ENCODE results near the gene SLC25A40.
A peak's percentile ranks its signal among the peaks of the same experiment; 100 is the strongest.
"Not testable (repeated sequence)": the region's sequence is repeated elsewhere in the genome, so short reads cannot be mapped to it uniquely, and the experiment has no call there.

The SLC25A40 gene

GRCh38 chr7:87866533-87866932 lies 9.6 kb downstream of the SLC25A40 start:
- DNase-seq = not testable (repeated sequence)

DNA sequence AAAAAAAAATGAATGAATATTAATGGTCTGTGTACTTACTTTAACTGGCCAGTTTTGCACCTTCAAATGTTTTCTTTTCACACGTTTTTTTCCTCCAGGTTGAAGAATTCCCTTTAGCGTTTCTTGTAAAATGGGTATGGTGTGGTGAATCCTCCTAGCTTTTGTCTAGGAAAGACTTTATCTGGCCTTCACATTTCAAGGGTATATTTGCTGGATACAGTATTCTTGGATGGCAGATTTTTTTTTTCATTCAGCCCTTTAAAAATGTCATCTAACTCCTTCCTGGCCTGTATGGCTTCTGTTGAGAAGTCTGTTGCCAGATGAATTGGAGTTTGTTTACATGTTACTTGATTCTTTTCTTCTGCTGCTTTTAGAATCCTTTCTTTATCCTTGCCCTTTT lies 10.1 kb downstream of the SLC25A40 start:
- no peak for DNase-seq

- DNase-seq = no peak
These were observed 17.6 kb downstream of the SLC25A40 start for GRCh38 chr7:87858417-87859100.

DNA sequence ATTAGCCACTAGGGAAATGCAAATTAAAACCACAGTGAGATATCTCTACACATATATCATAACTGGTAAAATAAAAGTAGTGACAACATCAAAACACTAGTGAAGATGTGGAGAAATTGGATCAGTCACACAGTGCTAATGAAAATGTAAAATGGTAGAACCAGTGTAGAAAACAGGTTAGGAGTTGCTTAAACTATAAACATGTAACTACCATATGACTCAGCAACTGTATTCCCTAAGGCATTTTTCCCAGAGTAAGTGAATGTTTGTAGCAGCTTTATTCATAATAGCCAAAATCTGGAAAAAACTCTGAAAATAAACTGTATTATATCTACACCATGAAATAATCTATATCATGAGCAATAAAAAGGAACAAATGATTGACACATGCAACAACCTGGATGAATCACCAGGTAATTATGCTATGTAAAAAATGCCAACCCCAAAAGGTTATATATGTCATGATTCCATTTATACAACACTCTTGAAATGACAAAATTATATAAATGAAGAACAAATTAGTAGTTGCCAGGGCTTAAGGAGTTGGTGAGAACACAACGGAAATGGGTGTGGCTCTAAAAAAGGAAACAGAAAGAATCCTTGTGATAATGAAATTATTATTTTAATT lies 22.8 kb downstream of the SLC25A40 start:
- no peak for DNase-seq

GRCh38 chr7:87852306-87852705 lies 23.9 kb downstream of the SLC25A40 start:
- no peak for DNase-seq

DNA sequence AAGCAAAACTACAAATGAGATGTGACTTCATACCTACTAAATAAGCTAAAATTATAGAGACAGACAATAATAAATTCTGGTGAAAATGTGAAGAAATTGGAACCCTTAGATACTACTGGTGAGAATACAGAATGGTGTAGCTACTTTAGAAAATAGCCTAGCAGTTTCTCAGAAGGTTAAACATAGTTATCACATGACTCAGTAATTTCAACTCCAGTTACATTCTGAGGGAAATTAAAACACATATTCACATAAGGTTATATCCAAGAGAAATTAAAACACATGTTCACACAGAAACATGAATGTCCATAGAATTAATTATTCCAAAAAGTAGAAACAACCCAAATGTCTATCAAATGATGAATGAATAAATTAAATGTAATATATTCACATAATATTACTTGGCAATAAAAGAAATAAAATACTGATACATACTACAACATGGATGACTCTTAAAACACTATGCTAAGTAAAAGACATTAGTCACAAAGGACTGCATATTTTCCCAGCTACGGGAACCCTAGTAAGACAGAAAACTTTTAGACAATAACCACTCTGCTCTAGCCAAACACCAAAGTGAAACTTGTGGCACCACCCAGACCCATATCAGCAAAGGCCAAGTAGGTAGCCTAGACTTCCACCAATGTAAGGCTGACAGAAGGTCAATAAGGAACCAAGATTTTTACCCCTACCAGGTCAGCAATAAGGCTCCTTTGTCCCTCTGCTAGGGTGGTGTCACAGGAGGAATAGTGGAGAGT lies 25.1 kb downstream of the SLC25A40 start:
- no peak for DNase-seq

- DNase-seq = no peak
These were observed 38.6 kb downstream of the SLC25A40 start for GRCh38 chr7:87837597-87837996.

DNA sequence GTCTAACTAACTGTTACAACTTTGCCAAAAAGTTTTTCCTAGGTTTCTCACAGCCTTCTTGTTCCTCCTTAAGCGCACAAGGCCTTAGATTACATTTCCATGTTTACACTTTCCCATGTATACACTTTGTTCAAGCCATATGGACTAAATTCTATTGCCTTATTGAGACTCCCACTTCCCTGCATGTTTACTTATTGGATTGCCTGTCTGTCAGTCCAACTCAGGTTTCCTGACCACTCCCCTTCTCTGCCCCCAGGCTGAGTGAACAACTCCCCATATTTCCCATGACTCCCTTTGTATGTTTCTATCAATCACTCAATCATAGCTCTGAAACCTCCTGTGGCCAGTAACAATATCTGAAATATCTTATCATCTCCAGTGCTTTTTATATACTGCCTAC lies 43.0 kb downstream of the SLC25A40 start:
- no peak for DNase-seq

- no peak for DNase-seq
These were observed 45.1 kb downstream of the SLC25A40 start for GRCh38 chr7:87831097-87831496.

- not testable (repeated sequence) for DNase-seq
These were observed 47.8 kb downstream of the SLC25A40 start for GRCh38 chr7:87828383-87828782.

DNA sequence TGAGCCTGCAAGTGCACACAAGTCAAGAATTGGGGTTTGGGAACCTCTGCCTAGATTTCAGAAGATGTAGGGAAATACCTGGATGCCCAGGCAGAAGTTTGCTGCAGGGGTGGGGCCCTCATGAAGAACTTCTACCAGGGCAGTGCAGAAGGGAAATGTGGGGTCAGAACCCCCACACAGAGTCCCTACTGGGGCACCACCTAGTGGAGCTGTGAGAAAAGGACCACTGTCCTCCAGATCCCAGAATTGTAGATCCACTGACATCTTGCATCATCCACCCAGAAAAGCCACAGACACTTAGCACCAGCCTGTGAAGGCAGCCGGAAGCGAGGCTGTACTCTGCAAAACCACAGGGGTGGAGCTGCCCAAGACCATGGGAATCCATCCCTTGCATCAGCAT lies 50.8 kb downstream of the SLC25A40 start:
- DNase-seq = not testable (repeated sequence)

DNA sequence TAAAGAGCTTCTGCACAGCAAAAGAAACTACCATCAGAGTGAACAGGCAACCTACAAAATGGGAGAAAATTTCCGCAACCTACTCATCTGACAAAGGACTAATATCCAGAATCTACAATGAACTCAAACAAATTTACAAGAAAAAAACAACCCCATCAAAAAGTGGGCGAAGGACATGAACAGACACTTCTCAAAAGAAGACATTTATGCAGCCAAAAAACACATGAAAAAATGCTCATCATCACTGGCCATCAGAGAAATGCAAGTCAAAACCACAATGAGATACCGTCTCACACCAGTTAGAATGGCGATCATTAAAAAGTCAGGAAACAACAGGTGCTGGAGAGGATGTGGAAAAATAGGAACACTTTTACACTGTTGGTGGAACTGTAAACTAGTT lies 54.1 kb downstream of the SLC25A40 start:
- not testable (repeated sequence) for DNase-seq

DNA sequence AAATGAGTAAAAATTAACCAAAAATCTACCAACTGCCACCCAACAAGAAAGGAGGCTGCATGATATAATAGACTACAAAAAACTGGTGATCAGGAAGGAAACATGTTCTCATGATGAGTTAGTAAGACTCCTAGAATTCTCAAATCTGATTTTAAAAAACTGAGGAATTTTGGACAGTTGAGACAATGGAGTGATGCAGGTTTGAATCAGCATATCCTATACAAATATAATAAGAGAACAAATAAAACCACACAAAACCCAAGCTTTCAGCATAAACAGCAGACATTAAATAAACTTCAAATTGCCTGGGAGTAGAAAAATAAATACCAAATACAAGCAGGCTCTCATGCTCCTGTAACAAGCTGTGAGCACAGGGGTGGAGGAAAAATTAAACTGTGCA lies 57.8 kb downstream of the SLC25A40 start:
- DNase-seq = no peak

DNA sequence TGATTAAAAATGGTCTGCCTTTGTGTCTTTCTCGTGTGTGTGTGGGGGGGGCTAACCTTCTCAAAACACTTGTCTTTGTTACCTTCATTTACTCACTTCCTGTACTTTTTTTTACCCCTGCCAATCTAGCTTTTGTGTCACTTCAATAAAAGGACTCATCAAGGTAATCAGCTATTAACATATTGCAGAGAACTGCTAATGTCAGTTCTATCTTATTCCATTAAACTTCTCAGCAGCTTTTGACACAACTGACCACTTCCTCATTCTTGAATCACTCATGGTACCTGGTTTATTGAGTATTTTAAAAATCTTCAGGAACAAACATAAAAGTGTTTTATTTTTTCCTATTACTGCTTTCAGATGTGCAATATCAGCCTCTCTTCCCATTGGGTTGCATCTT lies 59.8 kb downstream of the SLC25A40 start:
- no peak for DNase-seq

GRCh38 chr7:87810726-87811125 lies 65.4 kb downstream of the SLC25A40 start:
- no peak for DNase-seq

DNA sequence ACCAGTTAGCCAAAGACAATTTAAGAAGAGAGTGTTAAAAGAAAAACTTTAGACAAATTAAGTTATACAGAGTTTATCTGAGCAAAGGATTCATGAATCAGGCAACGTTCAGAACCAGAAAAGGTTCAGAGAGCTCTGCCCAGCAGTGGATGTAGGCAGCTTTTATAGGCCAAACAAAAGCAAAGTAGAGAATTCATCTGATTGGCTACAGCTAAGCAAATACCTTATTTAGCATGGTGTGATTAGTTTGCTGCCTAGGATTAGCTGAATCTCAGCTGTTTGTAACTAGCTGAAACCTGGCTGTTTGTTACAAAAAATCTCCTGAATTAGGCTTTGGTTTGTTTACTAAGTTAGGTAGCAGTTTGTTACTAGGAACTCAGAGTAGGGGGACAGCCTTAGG lies 66.0 kb downstream of the SLC25A40 start:
- no peak for DNase-seq

DNA sequence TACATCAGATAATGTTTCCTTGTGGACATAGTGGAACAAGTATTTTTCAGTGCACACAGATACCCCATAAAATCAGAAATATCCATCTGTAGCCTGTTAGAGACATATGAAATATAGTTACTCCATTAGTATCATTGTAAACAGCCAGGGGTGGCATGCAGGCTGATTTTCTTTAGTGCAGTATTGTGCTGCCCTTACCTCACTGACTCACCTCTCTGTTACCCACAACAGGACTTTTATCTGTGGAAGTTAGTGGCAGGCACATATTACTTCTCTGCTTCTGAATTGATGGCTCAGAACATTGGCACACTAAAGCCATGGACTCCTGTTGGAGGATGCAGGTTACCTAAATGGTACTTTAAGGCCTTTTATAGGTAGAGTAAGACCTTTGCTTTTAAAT lies 70.0 kb downstream of the SLC25A40 start:
- no peak for DNase-seq

DNA sequence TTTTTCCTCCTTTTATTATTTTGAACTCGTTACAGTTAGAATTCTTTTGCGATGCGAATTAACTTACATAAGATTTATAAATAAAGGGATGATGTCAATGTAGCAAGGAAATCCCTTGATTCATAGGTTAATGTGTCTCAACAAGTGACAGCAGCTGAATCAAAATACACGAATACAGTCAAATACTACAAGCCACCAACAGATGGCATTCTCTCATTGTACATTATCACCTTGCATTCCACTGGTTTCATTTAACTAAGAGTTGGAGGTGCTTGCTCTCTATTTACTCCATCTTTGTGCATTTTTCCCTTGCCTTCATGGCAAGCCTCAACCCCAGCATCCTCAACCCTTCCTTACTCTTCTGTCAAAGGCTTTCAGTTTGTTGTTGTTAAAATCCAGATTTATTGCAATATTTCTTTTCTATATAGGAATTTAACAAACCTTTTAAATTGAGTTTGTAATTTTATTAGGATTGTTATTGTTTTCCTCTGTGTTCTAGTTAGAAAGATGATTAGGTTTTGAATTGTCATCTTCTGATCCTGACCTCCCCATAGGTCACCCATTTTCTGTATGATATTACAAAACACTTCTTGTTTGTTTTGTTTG lies 78.3 kb downstream of the SLC25A40 start:
- peak; percentile 68 for DNase-seq

- DNase-seq = no peak
These were observed 78.8 kb downstream of the SLC25A40 start for GRCh38 chr7:87797395-87797794.

- no peak for DNase-seq
These were observed 90.7 kb downstream of the SLC25A40 start for GRCh38 chr7:87785368-87785995.

DNA sequence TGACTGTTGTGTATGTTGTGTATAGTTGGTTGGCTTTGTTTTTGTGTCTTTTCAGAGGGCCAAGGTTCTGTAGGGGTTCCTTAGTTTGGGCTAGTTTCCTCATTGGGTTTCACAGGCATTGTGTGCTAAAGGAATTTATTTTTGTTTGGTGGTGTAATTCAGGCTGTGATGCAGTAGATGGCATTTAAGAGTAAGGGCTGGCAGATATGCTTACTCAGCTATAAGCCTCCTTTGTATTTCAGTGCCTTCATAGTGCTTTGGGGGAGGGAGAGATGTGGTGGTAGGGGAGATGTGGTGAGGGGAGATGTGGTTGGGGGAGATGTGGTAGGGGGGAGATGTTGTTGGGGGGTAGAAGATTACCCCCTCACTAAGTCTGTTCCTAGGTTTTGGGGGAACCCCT lies 91.7 kb downstream of the SLC25A40 start:
- DNase-seq = no peak

All from kidney glomerular epithelial cell (primary cell).